DND-41 (cell line): ENCODE measurements around the gene KDM1B.

Experiments used
- ATAC-seq: fragments of 200-7000 bp; cut with Tn5 transposase; 3 replicates; pipeline ENCODE4 v1.9.1; 2021; ENCODE audit warnings: low read depth; ENCODE audit not compliant: insufficient read depth
- DNase-seq: peaks from one replicate; pipeline ENCODE4 v3.0.0-alpha.2; 2020
- H2AFZ ChIP-seq: 2 replicates; pipeline ENCODE4 v1.6.0; 2012; ENCODE audit warnings: low read depth, low read length
- H3K27ac ChIP-seq: 2 replicates; pipeline ENCODE4 v1.5.1; 2012; ENCODE audit warnings: low read length, inconsistent platforms
- H3K27me3 ChIP-seq: fragments of 200-600 bp; sonication (generic); 2 replicates; pipeline ENCODE4 v1.6.0; 2012; ENCODE audit warnings: low read length, mild to moderate bottlenecking, inconsistent platforms; ENCODE audit not compliant: insufficient read depth, poor library complexity
- H3K36me3 ChIP-seq: 2 replicates; pipeline ENCODE4 v1.5.1; 2012; ENCODE audit warnings: low read length, inconsistent platforms; ENCODE audit not compliant: insufficient read depth
- H3K4me1 ChIP-seq: 2 replicates; pipeline ENCODE4 v1.5.1; 2012; ENCODE audit warnings: mild to moderate bottlenecking, low read length; ENCODE audit not compliant: insufficient read depth
- H3K4me2 ChIP-seq: 2 replicates; pipeline ENCODE4 v1.6.0; 2012; ENCODE audit warnings: mild to moderate bottlenecking, moderate library complexity, low read length, inconsistent platforms; ENCODE audit not compliant: insufficient read depth
- H3K4me3 ChIP-seq, 2 experiments: fragments of 200-600 bp in 1 of 2; shearing (Covaris generic) in 1 of 2; 2 replicates each; pipeline ENCODE4 v1.5.1; 2012 to 2016; ENCODE audit warnings: inconsistent platforms in 2 of 2, low read length in 2 of 2, mild to moderate bottlenecking in 2 of 2, low read depth in 1 of 2, moderate library complexity in 1 of 2
- H3K79me2 ChIP-seq: 2 replicates; pipeline ENCODE4 v1.6.0; 2012; ENCODE audit warnings: low read length, inconsistent platforms; ENCODE audit not compliant: insufficient read depth
- H3K9ac ChIP-seq: 2 replicates; pipeline ENCODE4 v1.6.0; 2012; ENCODE audit warnings: low read depth, mild to moderate bottlenecking, inconsistent platforms, low read length, moderate library complexity
- H3K9me3 ChIP-seq: 2 replicates; pipeline ENCODE4 v1.5.1; 2012; ENCODE audit warnings: low read length, moderate library complexity, mild to moderate bottlenecking, inconsistent platforms; ENCODE audit not compliant: insufficient read depth, severe bottlenecking
- H4K20me1 ChIP-seq: 2 replicates; pipeline ENCODE4 v1.6.0; 2012; ENCODE audit warnings: low read length; ENCODE audit not compliant: insufficient read depth
- EZH2 ChIP-seq: IDR thresholded peaks from 3 replicates; pipeline ENCODE4 v1.6.1; 2012; ENCODE audit warnings: borderline replicate concordance, low read depth, mild to moderate bottlenecking, moderate library complexity, low read length, inconsistent platforms; ENCODE audit not compliant: severe bottlenecking
- TF ChIP-seq, protein P1 (sequence below): IDR thresholded peaks from 2 replicates; pipeline ENCODE4 v1.5.1; 2012; ENCODE audit warnings: borderline replicate concordance, low read length, moderate library complexity, mild to moderate bottlenecking; ENCODE audit not compliant: poor library complexity, severe bottlenecking; ENCODE audit errors: extremely low read depth

KDM1B gene

DNA sequence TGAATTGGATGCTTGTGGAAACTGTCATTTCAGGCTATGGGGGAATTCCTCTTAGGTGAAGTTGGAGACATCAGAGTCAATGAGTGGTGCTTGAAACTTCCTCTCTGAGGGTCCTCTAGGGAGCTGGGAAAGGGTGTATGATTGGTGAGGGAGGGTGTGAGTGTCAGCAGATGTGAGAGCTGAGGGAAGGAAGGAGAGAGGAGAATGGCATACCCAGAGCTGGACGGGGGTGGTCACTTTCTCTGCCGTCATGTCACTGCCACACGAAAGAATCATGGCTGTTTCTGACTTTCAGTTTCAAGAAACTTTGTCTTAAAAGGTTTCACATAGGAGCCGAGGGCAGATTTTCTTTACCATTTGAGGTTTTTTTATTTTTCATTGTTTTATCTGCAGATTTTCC is 58.8 kb downstream of the KDM1B start:
- Histone ChIP-seq H3K4me3 (no peak overlapping the region), H3K9me3 (no peaks in the 10 kb centered on the region), H3K36me3 (no peaks in the 10 kb centered on the region), H3K27me3 (no peaks in the 10 kb centered on the region), H4K20me1 (no peaks in the 10 kb centered on the region; the same call in 1 of the 2 replicates), H3K27ac (no peak overlapping the region), H3K4me2 (no peak overlapping the region), H3K4me1 (no peaks in the 10 kb centered on the region), H2AFZ (no peak overlapping the region), H3K79me2 (no peaks in the 10 kb centered on the region), H3K9ac (no peak overlapping the region)
- TF ChIP-seq EZH2, result no peak
- TF ChIP-seq, protein P1, sequence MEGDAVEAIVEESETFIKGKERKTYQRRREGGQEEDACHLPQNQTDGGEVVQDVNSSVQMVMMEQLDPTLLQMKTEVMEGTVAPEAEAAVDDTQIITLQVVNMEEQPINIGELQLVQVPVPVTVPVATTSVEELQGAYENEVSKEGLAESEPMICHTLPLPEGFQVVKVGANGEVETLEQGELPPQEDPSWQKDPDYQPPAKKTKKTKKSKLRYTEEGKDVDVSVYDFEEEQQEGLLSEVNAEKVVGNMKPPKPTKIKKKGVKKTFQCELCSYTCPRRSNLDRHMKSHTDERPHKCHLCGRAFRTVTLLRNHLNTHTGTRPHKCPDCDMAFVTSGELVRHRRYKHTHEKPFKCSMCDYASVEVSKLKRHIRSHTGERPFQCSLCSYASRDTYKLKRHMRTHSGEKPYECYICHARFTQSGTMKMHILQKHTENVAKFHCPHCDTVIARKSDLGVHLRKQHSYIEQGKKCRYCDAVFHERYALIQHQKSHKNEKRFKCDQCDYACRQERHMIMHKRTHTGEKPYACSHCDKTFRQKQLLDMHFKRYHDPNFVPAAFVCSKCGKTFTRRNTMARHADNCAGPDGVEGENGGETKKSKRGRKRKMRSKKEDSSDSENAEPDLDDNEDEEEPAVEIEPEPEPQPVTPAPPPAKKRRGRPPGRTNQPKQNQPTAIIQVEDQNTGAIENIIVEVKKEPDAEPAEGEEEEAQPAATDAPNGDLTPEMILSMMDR, result no peak
- DNase-seq (no peak), ATAC-seq (no peak)

DNA sequence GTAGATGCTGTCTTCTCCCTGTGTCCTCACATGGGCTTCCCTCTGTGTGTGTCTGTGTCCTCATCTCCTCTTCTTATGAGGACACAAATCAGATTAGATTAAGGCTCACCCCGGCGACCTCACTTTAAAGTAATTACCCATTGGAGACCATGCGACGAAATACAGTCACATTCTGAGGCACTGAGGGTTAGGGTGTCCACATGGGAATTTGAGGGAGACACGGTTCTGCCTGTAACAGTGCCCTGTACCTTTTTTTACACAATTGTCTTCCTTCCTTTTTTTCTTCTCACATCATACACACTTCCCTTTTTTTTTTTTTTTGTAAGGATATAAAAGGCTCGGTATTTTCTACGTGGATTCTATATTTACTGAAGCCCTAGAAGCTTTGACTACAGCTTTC is 60.2 kb downstream of the KDM1B start:
- H3K4me2 ChIP-seq, result no peak overlapping the region
- no peaks in the 10 kb centered on the region for H3K4me1 ChIP-seq
- H3K27ac ChIP-seq, result no peak overlapping the region
- ATAC-seq (no peak), DNase-seq (no peak)
- H3K36me3 ChIP-seq, result no peaks in the 10 kb centered on the region
- no peaks in the 10 kb centered on the region for H3K27me3 ChIP-seq
- no peak overlapping the region for H3K9ac ChIP-seq
- H4K20me1 ChIP-seq, result no peaks in the 10 kb centered on the region; the same call in 1 of the 2 replicates
- TF ChIP-seq, protein P1, result no peak
- TF ChIP-seq EZH2, result no peak
- H3K4me3 ChIP-seq, result no peak overlapping the region
- no peak overlapping the region for H2AFZ ChIP-seq
- no peaks in the 10 kb centered on the region for H3K9me3 ChIP-seq
- no peaks in the 10 kb centered on the region for H3K79me2 ChIP-seq

DNA sequence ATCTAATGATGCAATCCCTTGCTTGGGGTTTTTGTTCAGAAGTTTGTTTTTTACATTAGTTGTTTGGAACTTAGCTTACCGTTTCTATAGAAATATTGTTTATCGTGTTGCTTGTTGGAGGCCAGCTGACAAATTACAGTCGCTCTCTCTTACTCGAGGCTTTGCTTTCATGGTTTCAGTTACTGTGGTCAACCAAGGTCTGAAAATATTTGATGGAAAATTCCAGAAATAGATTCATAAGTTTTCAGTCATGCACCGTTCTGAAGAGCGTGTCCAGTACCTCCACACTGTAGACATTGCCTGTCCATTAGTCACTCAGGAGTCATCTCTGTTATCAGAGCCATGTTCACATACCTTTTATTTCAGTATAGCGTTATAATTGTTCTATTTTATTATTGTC is 61.2 kb downstream of the KDM1B start:
- Histone ChIP-seq H3K27me3 (no peaks in the 10 kb centered on the region), H3K4me1 (no peaks in the 10 kb centered on the region), H3K36me3 (peaks cover 3% of the 10 kb centered on the region; the same call in 1 of the 2 replicates), H3K4me2 (no peak overlapping the region), H2AFZ (no peak overlapping the region), H3K9ac (no peak overlapping the region), H3K79me2 (no peaks in the 10 kb centered on the region), H3K9me3 (no peaks in the 10 kb centered on the region), H3K27ac (no peak overlapping the region), H4K20me1 (no peaks in the 10 kb centered on the region; the same call in 1 of the 2 replicates), H3K4me3 (no peak overlapping the region)
- DNase-seq (no peak), ATAC-seq (no peak)
- TF ChIP-seq, protein P1, result no peak
- no peak for TF ChIP-seq EZH2

DNA sequence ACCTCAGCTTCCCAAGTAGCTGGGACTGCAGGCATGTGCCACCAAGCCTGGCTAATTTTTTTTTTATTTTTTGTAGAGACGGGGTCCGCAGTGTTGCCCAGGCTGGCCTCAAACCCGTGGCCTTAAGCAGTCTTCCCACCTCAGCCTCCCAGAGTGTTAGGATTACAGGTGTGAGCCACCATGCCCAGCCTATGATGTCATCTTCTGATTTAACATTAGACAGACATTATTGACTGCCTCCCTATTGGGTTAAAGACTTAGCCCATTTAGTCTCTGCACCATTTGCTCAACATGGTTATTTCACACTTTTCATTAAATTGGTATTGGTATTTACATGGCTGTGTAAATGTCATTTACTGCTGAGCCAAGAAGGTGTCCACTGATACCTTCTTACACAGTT is 63.0 kb downstream of the KDM1B start:
- Histone ChIP-seq H3K9ac (no peak overlapping the region), H3K79me2 (no peaks in the 10 kb centered on the region), H2AFZ (no peak overlapping the region), H3K9me3 (no peaks in the 10 kb centered on the region), H3K27me3 (no peaks in the 10 kb centered on the region), H3K36me3 (peaks cover 15% of the 10 kb centered on the region), H3K4me1 (no peaks in the 10 kb centered on the region), H3K4me3 (no peak overlapping the region), H3K4me2 (no peak overlapping the region), H4K20me1 (peaks cover 4% of the 10 kb centered on the region; the same call in 1 of the 2 replicates), H3K27ac (no peak overlapping the region)
- ATAC-seq, result no peak
- no peak for DNase-seq
- TF ChIP-seq, protein P1, result no peak
- TF ChIP-seq EZH2, result no peak
